Measurements from ENCODE around the gene PELI2. TPM values are rescaled to one million over a fixed set of nuclear protein-coding genes. Genes with fewer than 3 reads are reported as not detected.

The PELI2 gene
- total RNA-seq, 1 experiment from 2014 or later, result 9.3 TPM

- H3K36me3 ChIP-seq, result no peaks in the 10 kb centered on the region
- no peak for DNase-seq
- no peak overlapping the region for H3K27ac ChIP-seq
- no peaks in the 10 kb centered on the region for H3K27me3 ChIP-seq
- H3K9me3 ChIP-seq (replicated peaks), result no peaks in the 10 kb centered on the region
- no peaks in the 10 kb centered on the region for H3K4me1 ChIP-seq
- no peak overlapping the region for H3K4me3 ChIP-seq
Measured at GRCh38 chr14:56145181-56145769, 27.1 kb downstream of the PELI2 start.

GRCh38 chr14:56145965-56146364 lies 27.8 kb downstream of the PELI2 start:
- no peak for DNase-seq
- Histone ChIP-seq H3K27ac (no peak overlapping the region), H3K36me3 (no peaks in the 10 kb centered on the region), H3K4me3 (no peak overlapping the region), H3K9me3 (replicated peaks) (no peaks in the 10 kb centered on the region), H3K4me1 (no peaks in the 10 kb centered on the region), H3K27me3 (no peaks in the 10 kb centered on the region)

- H3K36me3 ChIP-seq, result no peaks in the 10 kb centered on the region
- no peak for DNase-seq
- no peaks in the 10 kb centered on the region for H3K9me3 ChIP-seq (replicated peaks)
- no peaks in the 10 kb centered on the region for H3K4me1 ChIP-seq
- H3K4me3 ChIP-seq, result no peak overlapping the region
- H3K27ac ChIP-seq, result no peak overlapping the region
- no peaks in the 10 kb centered on the region for H3K27me3 ChIP-seq
Measured at GRCh38 chr14:56147449-56147848, 29.2 kb downstream of the PELI2 start.

- H3K27ac ChIP-seq, result no peak overlapping the region
- DNase-seq, result no peak
- H3K4me3 ChIP-seq, result no peak overlapping the region
- no peaks in the 10 kb centered on the region for H3K9me3 ChIP-seq (replicated peaks)
- no peaks in the 10 kb centered on the region for H3K27me3 ChIP-seq
- no peaks in the 10 kb centered on the region for H3K4me1 ChIP-seq
- H3K36me3 ChIP-seq, result no peaks in the 10 kb centered on the region
Measured at GRCh38 chr14:56147986-56148901, 30.0 kb downstream of the PELI2 start.

GRCh38 chr14:56149151-56149550 lies 30.9 kb downstream of the PELI2 start:
- no peaks in the 10 kb centered on the region for H3K4me1 ChIP-seq
- no peak overlapping the region for H3K4me3 ChIP-seq

GRCh38 chr14:56149995-56150394 lies 31.8 kb downstream of the PELI2 start:
- no peak for DNase-seq
- no peak overlapping the region for H3K27ac ChIP-seq
- H3K9me3 ChIP-seq (replicated peaks), result no peaks in the 10 kb centered on the region
- no peaks in the 10 kb centered on the region for H3K36me3 ChIP-seq
- H3K27me3 ChIP-seq, result no peaks in the 10 kb centered on the region
- no peak overlapping the region for H3K4me3 ChIP-seq
- no peaks in the 10 kb centered on the region for H3K4me1 ChIP-seq

More at GRCh38 chr14:56149151-56149550, 30.9 kb downstream of the PELI2 start:
- DNase-seq, result no peak
- H3K27ac ChIP-seq, result no peak overlapping the region
- H3K27me3 ChIP-seq, result no peaks in the 10 kb centered on the region
- H3K36me3 ChIP-seq, result no peaks in the 10 kb centered on the region
- no peaks in the 10 kb centered on the region for H3K9me3 ChIP-seq (replicated peaks)

GRCh38 chr14:56150645-56151345 lies 32.6 kb downstream of the PELI2 start:
- Histone ChIP-seq H3K4me3 (no peak overlapping the region), H3K9me3 (replicated peaks) (no peaks in the 10 kb centered on the region), H3K27ac (no peak overlapping the region), H3K4me1 (no peaks in the 10 kb centered on the region), H3K36me3 (no peaks in the 10 kb centered on the region), H3K27me3 (no peaks in the 10 kb centered on the region)
- no peak for DNase-seq

- DNase-seq, result no peak
- H3K4me3 ChIP-seq, result no peak overlapping the region
Measured at GRCh38 chr14:56152221-56152620, 34.0 kb downstream of the PELI2 start.

GRCh38 chr14:56153267-56153666 lies 35.1 kb downstream of the PELI2 start:
- DNase-seq, result no peak
- no peaks in the 10 kb centered on the region for H3K27me3 ChIP-seq
- H3K4me1 ChIP-seq, result no peaks in the 10 kb centered on the region
- no peaks in the 10 kb centered on the region for H3K9me3 ChIP-seq (replicated peaks)
- H3K27ac ChIP-seq, result no peak overlapping the region
- no peak overlapping the region for H3K4me3 ChIP-seq
- H3K36me3 ChIP-seq, result no peaks in the 10 kb centered on the region

More at GRCh38 chr14:56152221-56152620, 34.0 kb downstream of the PELI2 start:
- no peaks in the 10 kb centered on the region for H3K4me1 ChIP-seq
- H3K36me3 ChIP-seq, result no peaks in the 10 kb centered on the region
- H3K27me3 ChIP-seq, result no peaks in the 10 kb centered on the region
- H3K27ac ChIP-seq, result no peak overlapping the region
- H3K9me3 ChIP-seq (replicated peaks), result no peaks in the 10 kb centered on the region

- no peak overlapping the region for H3K4me3 ChIP-seq
- no peaks in the 10 kb centered on the region for H3K9me3 ChIP-seq (replicated peaks)
- H3K4me1 ChIP-seq, result no peaks in the 10 kb centered on the region
- H3K36me3 ChIP-seq, result no peaks in the 10 kb centered on the region
- no peak overlapping the region for H3K27ac ChIP-seq
- DNase-seq, result no peak
- H3K27me3 ChIP-seq, result no peaks in the 10 kb centered on the region
Measured at GRCh38 chr14:56154321-56154720, 36.1 kb downstream of the PELI2 start.

GRCh38 chr14:56156096-56156495 lies 37.9 kb downstream of the PELI2 start:
- no peak overlapping the region for H3K27ac ChIP-seq
- DNase-seq, result no peak
- H3K36me3 ChIP-seq, result no peaks in the 10 kb centered on the region

GRCh38 chr14:56159066-56159465 lies 40.9 kb downstream of the PELI2 start:
- Histone ChIP-seq H3K36me3 (no peaks in the 10 kb centered on the region), H3K27me3 (no peaks in the 10 kb centered on the region), H3K9me3 (replicated peaks) (no peaks in the 10 kb centered on the region; the same call in 1 of the 2 replicates), H3K4me3 (no peak overlapping the region), H3K27ac (no peak overlapping the region), H3K4me1 (no peaks in the 10 kb centered on the region)
- DNase-seq, result no peak

More at GRCh38 chr14:56156096-56156495, 37.9 kb downstream of the PELI2 start:
- no peaks in the 10 kb centered on the region for H3K9me3 ChIP-seq (replicated peaks)
- H3K27me3 ChIP-seq, result no peaks in the 10 kb centered on the region
- no peak overlapping the region for H3K4me3 ChIP-seq
- H3K4me1 ChIP-seq, result no peaks in the 10 kb centered on the region

- Histone ChIP-seq H3K27ac (no peak overlapping the region), H3K4me3 (no peak overlapping the region), H3K9me3 (replicated peaks) (peaks cover 2% of the 10 kb centered on the region; the same call in 1 of the 2 replicates), H3K36me3 (no peaks in the 10 kb centered on the region), H3K4me1 (no peaks in the 10 kb centered on the region), H3K27me3 (no peaks in the 10 kb centered on the region)
- DNase-seq, result no peak
Measured at GRCh38 chr14:56160088-56160487, 41.9 kb downstream of the PELI2 start.

- Histone ChIP-seq H3K27me3 (no peaks in the 10 kb centered on the region), H3K4me1 (no peaks in the 10 kb centered on the region), H3K9me3 (replicated peaks) (peaks cover 8% of the 10 kb centered on the region; the same call in 1 of the 2 replicates), H3K36me3 (no peaks in the 10 kb centered on the region), H3K27ac (no peak overlapping the region), H3K4me3 (no peak overlapping the region)
- no peak for DNase-seq
Measured at GRCh38 chr14:56161658-56162057, 43.4 kb downstream of the PELI2 start.

- Histone ChIP-seq H3K36me3 (no peaks in the 10 kb centered on the region), H3K9me3 (replicated peaks) (peaks cover 8% of the 10 kb centered on the region; the same call in 1 of the 2 replicates), H3K4me3 (no peak overlapping the region), H3K27me3 (no peaks in the 10 kb centered on the region), H3K4me1 (no peaks in the 10 kb centered on the region), H3K27ac (no peak overlapping the region)
- DNase-seq, result no peak
Measured at GRCh38 chr14:56162476-56162875, 44.3 kb downstream of the PELI2 start.

Measured in SJCRH30 (cell line).